Fibroblast of lung (primary cell): Measurements from ENCODE around the gene TNS1. TPM values are rescaled to one million over a fixed set of nuclear protein-coding genes. Genes with fewer than 3 reads are reported as not detected.

Experiments
- DNase-seq, 2 donors: peaks; one replicate each; pipeline versions ENCODE4 v3.0.0 to v3.0.0-alpha.2; 2010; ENCODE audit warnings: low read depth in 2 of 2
- H2AFZ ChIP-seq: 2 replicates; pipeline ENCODE4 v1.5.1; 2012; ENCODE audit warnings: low read length, control low read depth, inconsistent platforms
- H3K27ac ChIP-seq: 2 replicates; pipeline ENCODE4 v1.5.1; 2011; ENCODE audit warnings: low read length, control low read depth; ENCODE audit not compliant: insufficient read depth
- H3K27me3 ChIP-seq: 2 replicates; pipeline ENCODE4 v1.5.1; 2011; ENCODE audit warnings: mild to moderate bottlenecking, low read length; ENCODE audit not compliant: control insufficient read depth, insufficient read depth
- H3K36me3 ChIP-seq: 2 replicates; pipeline ENCODE4 v1.5.1; 2011; ENCODE audit warnings: low read length; ENCODE audit not compliant: control insufficient read depth, insufficient read depth
- H3K4me1 ChIP-seq: 2 replicates; pipeline ENCODE4 v1.5.1; 2011; ENCODE audit warnings: low read length; ENCODE audit not compliant: control insufficient read depth, insufficient read depth; ENCODE audit errors: extremely low read depth
- H3K4me2 ChIP-seq: 2 replicates; pipeline ENCODE4 v1.5.1; 2011; ENCODE audit warnings: low read length, control low read depth; ENCODE audit not compliant: insufficient read depth; ENCODE audit errors: extremely low read depth
- H3K4me3 ChIP-seq, 4 experiments: fragments of 200-600 bp in 1 of 4; sonication (generic) in 1 of 4; replicated peaks in 1 of 4; 2 replicates each; pipeline ENCODE4 v1.5.1; 2011 to 2016; ENCODE audit warnings: low read length in 4 of 4, low read depth in 3 of 4, mild to moderate bottlenecking in 3 of 4, control low read depth in 2 of 4, inconsistent platforms in 1 of 4, mixed read lengths in 1 of 4; ENCODE audit not compliant: insufficient read depth in 1 of 4; ENCODE audit errors: control extremely low read depth in 1 of 4
- H3K79me2 ChIP-seq: 2 replicates; pipeline ENCODE4 v1.5.1; 2012; ENCODE audit warnings: mild to moderate bottlenecking, low read length, inconsistent platforms; ENCODE audit not compliant: control insufficient read depth, insufficient read depth
- H3K9ac ChIP-seq: 2 replicates; pipeline ENCODE4 v1.5.1; 2011; ENCODE audit warnings: mild to moderate bottlenecking, low read length, control low read depth; ENCODE audit not compliant: insufficient read depth
- H3K9me3 ChIP-seq: 2 replicates; pipeline ENCODE4 v1.5.1; 2012; ENCODE audit warnings: low read depth, low read length; ENCODE audit not compliant: control insufficient read depth, insufficient read depth
- H4K20me1 ChIP-seq: 2 replicates; pipeline ENCODE4 v1.5.1; 2011; ENCODE audit warnings: low read length; ENCODE audit not compliant: control insufficient read depth, insufficient read depth; ENCODE audit errors: extremely low read depth
- EZH2 ChIP-seq: IDR thresholded peaks from 2 replicates; pipeline ENCODE4 v1.5.1; 2012; ENCODE audit warnings: low read length, control low read depth, mild to moderate bottlenecking; ENCODE audit errors: missing control alignments
- polyA plus RNA-seq, 2 donors: library from polyadenylated mRNA; depleted of rRNA in 1 of 2; stranded (reverse) in 1 of 2; unstranded in 1 of 2; fragments of >200 nt; gene quantifications; 2 replicates each; pipeline ENCODE4 v1.2.1, GENCODE V29; 2011 to 2012; ENCODE audit warnings: missing spikeins in 1 of 2
- total RNA-seq: library from RNA; depleted of rRNA; stranded (reverse); fragments of >200 nt; gene quantifications from 2 replicates; pipeline ENCODE4 v1.2.1, GENCODE V29; 2014
- TF ChIP-seq, protein P1 (sequence below), 2 donors: IDR thresholded peaks in 1 of 2; conservative IDR thresholded peaks in 1 of 2; 1 replicate in 1 of 2; 2 replicates in 1 of 2; pipeline ENCODE4 v1.5.1; 2011 to 2012; ENCODE audit warnings: low read length in 2 of 2, control low read depth in 1 of 2, inconsistent platforms in 1 of 2, low read depth in 1 of 2, mild to moderate bottlenecking in 1 of 2

Gene TNS1
- total and polyA plus RNA-seq, 2 donors (not counting 1 experiment from before 2014, with no cell fraction given) = 44.4 to 47.1 TPM

DNA sequence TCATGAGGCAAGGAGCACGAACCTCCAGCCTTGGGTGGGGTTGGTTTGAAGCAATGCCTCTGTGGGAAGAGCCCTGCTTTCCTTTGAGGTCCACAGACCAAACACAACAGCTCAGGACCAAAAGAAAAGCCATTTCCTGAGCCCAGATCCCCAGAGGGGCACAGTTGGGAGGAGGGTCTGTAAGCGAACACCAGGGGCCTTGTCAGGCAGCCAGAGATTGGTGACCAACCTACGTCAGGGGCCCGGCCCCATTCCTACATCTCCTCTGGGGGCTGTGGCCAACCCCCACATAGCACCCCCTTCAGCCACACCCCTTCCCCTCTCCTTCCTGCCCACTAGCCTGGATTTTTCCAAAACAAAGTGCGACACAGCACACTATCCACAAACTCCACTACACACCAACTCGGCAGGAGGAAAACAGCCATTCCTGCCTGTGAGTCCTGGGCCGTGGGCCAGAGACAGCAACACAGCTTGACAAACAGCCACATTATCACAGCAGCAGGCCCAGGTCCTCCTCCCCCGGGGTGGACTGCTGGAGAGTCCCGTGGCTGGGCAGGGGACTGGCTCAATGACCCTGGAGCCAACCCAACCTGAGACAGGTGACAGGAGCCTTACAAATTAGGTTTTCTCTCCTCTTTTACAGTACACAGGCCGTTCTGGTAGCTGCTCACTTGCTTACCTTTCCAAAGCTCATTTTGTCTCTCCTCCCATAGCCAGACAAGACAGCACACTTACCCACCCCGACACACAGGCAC, 98.8 kb downstream of the TNS1 start:
- Histone ChIP-seq H3K27ac (peak overlapping the region; percentile 75), H3K4me2 (no peak overlapping the region), H3K36me3 (peaks cover 5% of the 10 kb centered on the region), H3K4me1 (peaks cover 43% of the 10 kb centered on the region), H3K9me3 (no peaks in the 10 kb centered on the region), H3K79me2 (peaks cover 11% of the 10 kb centered on the region), H3K9ac (no peak overlapping the region), H3K4me3 (no peak overlapping the region), H2AFZ (no peak overlapping the region), H3K27me3 (no peaks in the 10 kb centered on the region), H4K20me1 (no peaks in the 10 kb centered on the region)
- DNase-seq = peak; percentile 52 to 77
- no peak for TF ChIP-seq EZH2
- TF ChIP-seq, protein P1, sequence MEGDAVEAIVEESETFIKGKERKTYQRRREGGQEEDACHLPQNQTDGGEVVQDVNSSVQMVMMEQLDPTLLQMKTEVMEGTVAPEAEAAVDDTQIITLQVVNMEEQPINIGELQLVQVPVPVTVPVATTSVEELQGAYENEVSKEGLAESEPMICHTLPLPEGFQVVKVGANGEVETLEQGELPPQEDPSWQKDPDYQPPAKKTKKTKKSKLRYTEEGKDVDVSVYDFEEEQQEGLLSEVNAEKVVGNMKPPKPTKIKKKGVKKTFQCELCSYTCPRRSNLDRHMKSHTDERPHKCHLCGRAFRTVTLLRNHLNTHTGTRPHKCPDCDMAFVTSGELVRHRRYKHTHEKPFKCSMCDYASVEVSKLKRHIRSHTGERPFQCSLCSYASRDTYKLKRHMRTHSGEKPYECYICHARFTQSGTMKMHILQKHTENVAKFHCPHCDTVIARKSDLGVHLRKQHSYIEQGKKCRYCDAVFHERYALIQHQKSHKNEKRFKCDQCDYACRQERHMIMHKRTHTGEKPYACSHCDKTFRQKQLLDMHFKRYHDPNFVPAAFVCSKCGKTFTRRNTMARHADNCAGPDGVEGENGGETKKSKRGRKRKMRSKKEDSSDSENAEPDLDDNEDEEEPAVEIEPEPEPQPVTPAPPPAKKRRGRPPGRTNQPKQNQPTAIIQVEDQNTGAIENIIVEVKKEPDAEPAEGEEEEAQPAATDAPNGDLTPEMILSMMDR (conservative IDR thresholded peaks at IDR 0.05 in 1 of 2, IDR thresholded peaks at IDR 0.05 in 1 of 2; ENCODE audit: low read depth in 1 of 2, low read length in 2 of 2) = no peak

DNA sequence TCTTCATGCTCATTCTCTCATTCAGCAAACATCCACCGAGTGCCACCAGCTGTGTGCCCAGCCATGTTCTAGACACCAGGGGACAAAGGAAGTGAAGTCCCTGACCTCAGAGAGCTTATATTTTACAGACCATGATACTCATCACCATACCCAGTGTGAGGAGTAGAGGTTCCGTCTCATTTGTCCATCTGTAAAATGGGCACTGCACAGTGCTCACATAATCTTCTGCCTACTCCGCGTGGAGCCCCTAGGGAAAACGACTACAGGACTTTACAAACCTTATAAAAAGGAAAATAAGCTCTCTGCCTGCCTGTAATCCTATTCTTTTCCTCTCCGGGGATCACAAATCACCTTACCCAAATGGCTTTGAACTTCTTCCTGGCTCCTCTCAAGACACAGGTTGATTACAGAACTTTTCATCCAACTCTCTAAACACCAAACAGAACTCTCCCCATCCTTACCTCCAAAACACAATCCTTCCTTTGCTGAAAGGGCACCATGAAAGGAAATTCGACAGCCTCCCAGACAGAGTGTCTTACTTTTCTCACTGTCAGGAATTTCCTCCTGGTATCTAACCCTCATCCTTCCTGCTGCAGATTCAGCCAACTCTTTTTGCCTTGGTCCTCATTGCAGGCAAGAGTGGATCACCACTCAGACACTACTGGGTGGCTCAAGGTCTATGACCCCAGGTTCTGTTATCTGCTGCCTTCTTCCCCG, 99.5 kb downstream of the TNS1 start:
- H3K27ac ChIP-seq = peak overlapping the region; percentile 75
- H2AFZ ChIP-seq = no peak overlapping the region
- H3K27me3 ChIP-seq = no peaks in the 10 kb centered on the region
- peaks cover 16% of the 10 kb centered on the region for H3K79me2 ChIP-seq
- no peaks in the 10 kb centered on the region for H4K20me1 ChIP-seq
- no peak for DNase-seq
- no peaks in the 10 kb centered on the region for H3K9me3 ChIP-seq
- H3K4me2 ChIP-seq = no peak overlapping the region
- H3K4me3 ChIP-seq = no peak overlapping the region
- peak overlapping the region; percentile 32 for H3K9ac ChIP-seq
- TF ChIP-seq, protein P1 (conservative IDR thresholded peaks at IDR 0.05 in 1 of 2, IDR thresholded peaks at IDR 0.05 in 1 of 2; ENCODE audit: low read depth in 1 of 2, low read length in 2 of 2) = no peak
- no peak for TF ChIP-seq EZH2
- peaks cover 46% of the 10 kb centered on the region for H3K4me1 ChIP-seq
- H3K36me3 ChIP-seq = peaks cover 5% of the 10 kb centered on the region

DNA sequence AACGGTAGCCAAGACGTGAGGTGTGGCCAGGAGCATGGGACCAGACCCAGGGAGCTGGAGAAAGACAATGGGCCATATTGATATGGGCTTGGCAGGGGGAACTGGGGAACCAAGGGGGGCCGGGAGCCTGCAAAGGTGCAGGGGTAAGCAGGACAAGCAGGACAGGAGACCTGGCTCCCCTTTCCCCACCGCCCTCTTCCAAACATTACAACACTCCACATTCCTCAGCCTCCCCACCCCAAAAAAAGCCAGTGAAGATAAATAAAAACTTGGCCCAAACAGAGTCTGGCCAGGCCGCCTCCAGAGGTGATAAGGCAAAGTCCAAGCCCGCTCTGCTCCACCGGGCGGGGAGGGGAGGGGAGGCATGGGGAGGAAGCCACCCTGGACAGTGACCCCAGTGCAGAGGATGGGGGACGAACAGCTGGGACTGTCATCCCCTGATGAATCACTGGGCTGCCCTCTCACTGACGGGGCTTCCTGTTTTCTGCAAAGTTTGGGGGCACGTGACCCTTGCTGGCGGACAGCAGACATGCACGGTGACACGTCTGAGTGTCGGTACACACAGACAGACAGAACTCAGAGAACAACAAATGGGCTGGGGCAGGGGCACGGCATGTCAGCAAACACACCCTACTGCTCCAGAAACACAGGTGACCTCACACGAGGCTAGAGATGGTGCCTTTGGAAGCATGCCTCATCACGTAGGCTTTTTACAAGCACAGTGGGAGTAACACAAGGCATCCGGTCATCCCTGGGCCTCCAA, 100.2 kb downstream of the TNS1 start:
- no peak overlapping the region for H2AFZ ChIP-seq
- no peaks in the 10 kb centered on the region for H3K9me3 ChIP-seq
- H3K79me2 ChIP-seq = peaks cover 16% of the 10 kb centered on the region
- peak overlapping the region in 1 of 4 experiments; percentile 6 for H3K4me3 ChIP-seq
- H3K36me3 ChIP-seq = peaks cover 7% of the 10 kb centered on the region
- H3K27ac ChIP-seq = peak overlapping the region; percentile 75
- H3K4me2 ChIP-seq = peak overlapping the region; percentile 46
- no peaks in the 10 kb centered on the region for H4K20me1 ChIP-seq
- peak; percentile 50 to 82 for DNase-seq
- H3K9ac ChIP-seq = peak overlapping the region; percentile 32
- H3K27me3 ChIP-seq = no peaks in the 10 kb centered on the region
- H3K4me1 ChIP-seq = peaks cover 46% of the 10 kb centered on the region
- TF ChIP-seq, protein P1 (conservative IDR thresholded peaks at IDR 0.05 in 1 of 2, IDR thresholded peaks at IDR 0.05 in 1 of 2; ENCODE audit: low read depth in 1 of 2, low read length in 2 of 2) = no peak
- TF ChIP-seq EZH2 = no peak
